Activated CD4-positive, CD25-positive, alpha-beta regulatory T cell treated with anti-CD3 and anti-CD28 coated beads, Interleukin-2, amount 50 U/mL, for 24 hours (primary cell): Measurements from ENCODE around the gene CDK19.
A peak's percentile ranks its signal among the peaks of the same experiment; 100 is the strongest.
"Not testable (repeated sequence)": the region's sequence is repeated elsewhere in the genome, so short reads cannot be mapped to it uniquely, and the experiment has no call there.

Source experiments
- ATAC-seq, 2 donors: fragments of 150-1000 bp; cut with Tn5 transposase; one replicate each; pipeline ENCODE4 v1.10.0; 2021; ENCODE audit warnings: mild to moderate bottlenecking in 1 of 2, moderate library complexity in 1 of 2

CDK19 gene

DNA sequence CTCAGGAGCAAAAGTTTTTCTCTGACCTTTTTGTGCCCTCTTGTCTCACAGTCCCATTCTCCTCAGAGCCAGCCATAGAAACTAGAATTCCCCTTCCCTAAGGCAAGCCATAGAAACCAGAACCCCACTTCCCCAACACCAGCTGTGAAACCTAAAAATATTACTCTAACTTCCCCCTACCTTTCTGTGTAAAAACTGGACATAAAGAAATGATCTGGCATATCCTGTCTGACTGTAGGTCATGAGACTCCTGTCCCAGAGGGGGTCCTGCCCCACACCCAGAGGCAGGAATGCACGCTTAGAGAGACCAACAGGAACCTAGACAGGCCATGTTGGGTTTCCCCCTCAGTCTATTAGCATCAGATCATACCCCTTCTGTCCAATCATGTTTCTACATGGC, 198.2 kb downstream of the CDK19 start:
- peak in 1 of 2 donors; percentile 58 for ATAC-seq

DNA sequence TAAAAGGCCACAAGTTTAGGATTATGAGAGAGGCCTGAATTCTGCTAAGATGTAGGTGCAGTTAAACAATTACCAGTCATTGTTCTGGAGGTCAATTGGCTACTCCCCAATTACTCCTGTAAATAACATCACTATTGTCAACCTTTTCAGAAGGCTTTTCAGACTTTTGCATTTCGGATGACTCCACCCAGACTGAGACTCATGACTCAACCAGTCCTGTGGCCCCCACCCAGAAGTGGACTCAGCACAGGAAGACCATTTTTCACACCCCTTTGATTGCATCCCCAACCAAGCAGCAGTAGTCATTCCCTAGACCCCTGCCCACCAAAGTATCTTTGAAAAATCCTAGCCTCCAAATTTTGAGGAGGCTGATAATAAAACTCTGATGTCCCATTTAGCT, 199.5 kb downstream of the CDK19 start:
- no peak for ATAC-seq

DNA sequence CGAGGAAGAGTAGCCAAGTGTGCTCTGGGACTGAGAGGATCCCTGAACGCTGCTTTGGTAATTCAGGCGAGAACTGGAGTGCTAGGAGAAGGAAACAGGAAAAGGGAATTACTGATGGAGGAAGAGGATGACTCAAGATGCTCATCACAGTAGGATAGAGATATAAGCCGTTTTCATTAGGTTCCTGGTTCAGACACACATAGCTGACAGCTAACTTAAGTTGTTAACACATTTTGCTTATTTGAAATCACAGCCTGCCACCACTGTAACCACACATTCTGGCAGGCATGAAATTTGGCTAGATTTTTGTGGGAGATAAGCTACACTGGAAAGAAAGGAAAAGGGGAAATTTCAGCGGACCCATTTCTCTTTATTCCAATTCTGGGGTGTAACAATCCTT, 200.7 kb downstream of the CDK19 start:
- ATAC-seq: no peak

DNA sequence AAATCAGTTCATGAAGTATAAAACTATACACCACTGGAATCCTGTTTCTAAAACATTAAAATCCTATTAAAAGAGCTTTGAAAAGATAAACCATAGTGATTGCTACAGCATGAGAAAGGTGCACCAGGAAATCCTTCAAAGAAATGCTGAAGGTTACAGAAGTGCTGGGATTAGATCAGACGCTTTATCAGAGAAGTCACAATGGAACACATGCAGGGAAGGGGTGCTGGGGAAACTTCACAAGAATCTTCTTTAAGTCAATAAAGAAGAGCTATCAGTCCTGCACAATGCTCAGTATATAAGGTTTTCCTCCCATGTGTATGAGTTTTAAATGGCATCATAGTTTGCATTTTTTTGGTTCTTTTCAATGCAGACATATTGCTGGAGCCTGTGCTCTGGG, 201.2 kb downstream of the CDK19 start:
- no peak for ATAC-seq

DNA sequence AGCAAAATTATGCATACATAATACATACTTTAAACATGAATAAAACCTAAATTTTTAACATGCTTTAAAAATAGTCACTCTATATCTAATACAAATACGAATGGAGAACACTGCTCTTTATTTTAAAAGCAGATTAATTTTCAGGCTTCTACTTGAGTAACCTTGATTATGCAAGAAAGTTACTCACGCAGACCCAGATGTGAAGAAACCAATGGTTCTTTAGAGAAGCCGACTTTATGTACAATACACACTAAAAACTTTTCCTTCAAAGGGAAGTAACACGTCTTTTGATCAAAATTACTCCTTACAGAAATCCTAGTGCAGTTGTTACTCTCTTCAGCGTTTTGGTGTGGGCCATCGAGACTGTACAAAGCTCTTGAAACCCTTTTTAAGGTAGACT, 201.9 kb downstream of the CDK19 start:
- no peak for ATAC-seq

DNA sequence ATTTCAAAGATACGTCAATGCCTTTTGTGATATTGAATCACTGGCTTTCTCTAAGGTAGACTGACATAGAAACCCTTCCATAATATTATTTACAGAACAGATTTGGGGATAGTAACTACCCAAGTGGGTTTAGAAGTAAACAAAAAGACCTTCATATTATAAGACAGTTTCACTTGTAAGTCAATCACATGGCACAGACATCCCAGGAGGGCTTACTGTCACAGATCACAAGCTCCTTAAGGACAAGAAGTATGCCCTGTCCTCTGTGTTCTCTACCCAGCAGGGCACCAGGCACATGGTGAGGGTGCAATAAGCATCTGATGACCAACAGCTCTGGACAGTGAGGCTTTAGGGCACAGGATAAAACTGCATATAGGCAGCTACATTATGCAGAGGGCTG, 203.0 kb downstream of the CDK19 start:
- ATAC-seq: no peak

DNA sequence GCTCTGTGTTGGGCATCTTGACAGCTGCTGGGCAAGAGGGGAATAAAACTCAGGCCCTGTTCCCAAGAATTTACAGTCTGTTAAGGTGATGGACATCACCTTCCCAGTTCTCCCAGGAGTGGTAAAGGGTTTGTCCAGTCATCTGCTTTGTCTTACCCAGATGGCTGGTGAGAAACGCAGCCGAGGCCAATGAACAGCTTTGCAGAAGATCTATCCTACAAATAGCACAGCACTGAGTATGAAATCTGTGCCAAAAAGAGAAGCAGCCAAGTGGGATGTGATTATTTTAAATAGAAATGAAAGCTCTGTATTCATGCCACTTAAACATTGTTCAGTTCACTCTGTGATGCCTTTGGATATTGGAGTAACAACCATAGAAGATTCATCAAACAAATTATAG, 206.2 kb downstream of the CDK19 start:
- ATAC-seq: no peak

DNA sequence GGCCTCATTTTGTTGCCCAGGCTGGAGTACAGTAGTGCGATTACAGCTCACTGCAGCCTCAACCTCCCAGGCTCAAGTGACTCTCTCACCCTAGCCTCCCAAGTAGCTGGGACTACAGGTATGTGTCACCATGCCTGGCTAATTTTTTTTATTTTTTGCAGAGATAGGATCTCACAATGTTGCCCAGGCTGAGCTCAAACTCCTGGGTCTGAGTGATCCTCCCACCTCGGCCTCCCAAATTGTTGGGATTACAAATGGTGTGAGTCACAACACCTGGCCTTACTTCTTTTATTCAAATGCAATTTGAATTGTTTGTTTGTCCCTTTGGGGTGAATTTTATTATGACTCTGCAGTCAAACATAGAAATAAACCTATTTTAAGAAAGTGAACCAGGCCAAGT, 207.1 kb downstream of the CDK19 start:
- ATAC-seq: no peak

DNA sequence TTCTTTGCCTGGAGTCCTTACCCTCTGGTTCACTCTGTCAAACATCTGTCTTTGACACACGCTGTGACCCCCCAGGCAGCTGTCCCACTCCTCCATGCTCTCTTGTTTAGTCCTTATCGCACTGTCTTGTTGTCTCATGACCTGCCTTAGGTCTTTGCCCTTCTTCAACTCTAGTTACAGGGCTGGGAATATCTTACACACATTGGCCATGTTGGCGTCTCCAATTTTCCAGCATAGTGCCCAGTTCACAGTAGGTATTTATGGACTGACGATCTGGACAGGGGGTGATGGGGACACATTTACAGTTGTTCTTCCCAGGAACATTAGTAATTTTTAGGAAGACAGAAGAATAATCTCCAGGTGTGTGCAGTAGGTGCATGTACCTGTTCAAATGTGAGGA, 209.1 kb downstream of the CDK19 start:
- ATAC-seq: no peak

DNA sequence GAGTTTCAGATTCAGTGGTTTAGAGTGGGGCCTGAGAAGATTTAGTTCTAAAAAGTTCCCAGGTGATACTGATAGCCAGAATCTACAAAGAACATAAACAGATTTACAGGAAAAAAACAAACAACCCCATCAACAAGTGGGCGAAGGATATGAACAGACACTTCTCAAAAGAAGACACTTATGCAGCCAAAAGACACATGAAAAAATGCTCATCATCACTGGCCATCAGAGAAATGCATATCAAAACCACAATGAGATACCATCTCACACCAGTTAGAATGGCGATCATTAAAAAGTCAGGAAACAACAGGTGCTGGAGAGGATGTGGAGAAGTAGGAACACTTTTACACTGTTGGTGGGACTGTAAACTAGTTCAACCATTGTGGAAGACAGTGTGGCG, 214.6 kb downstream of the CDK19 start:
- not testable (repeated sequence) for ATAC-seq

DNA sequence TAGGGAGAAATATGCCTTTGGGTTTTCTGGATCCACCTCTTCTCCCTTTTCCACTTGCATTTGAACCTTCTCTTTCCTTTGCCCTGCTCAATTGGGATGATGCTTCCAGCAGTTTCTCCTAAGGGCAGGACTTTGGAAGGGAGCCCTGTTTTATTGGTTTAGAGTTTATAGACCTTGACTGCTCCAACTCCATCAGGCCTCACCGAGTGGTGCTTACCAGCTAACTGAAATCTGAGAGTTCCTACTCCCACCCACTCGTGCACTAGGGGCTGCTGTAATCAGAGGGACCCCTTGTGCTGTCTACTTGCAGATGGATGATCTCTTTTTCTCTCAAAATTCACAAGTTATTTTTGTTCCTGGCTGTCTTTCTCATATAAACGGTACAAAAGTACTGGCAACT, 217.5 kb downstream of the CDK19 start:
- no peak for ATAC-seq

DNA sequence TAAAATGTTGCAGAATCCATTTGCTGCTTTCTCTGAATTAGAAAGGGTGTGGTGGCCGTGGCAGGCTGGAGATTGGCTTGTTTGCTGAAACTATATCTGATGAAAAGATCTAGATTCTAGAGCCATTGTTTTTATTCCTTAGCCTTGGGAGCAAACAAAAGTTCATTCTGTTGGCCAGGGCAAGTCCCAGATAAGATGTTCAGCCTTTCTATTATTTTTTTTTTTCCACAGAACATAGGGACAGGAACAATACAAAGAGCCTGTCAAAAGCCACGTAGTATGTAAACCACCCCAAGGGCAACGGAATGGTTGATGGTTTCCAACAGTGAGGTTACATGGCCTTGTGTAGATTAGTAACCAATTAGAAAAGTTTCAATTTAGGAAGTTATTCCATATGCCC, 218.9 kb downstream of the CDK19 start:
- ATAC-seq: no peak

DNA sequence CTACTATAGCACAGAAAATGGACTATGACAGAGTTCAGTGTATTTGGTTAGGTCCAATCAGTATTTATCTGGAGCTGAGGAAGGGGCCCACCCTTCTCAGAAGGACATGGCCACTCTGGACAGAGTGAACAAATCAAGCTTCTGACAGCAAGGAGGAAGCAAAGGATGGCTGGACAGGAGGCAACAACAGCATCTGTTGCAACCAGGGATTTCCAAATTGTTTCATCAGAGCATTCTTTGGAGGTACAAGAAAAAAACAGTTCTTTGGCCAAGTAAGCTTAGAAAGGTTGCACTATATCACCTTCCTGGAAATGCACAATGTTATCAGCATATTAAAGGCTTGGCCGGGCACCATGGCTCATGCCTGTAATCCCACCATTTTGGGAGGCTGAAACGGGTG, 220.2 kb downstream of the CDK19 start:
- ATAC-seq: no peak

DNA sequence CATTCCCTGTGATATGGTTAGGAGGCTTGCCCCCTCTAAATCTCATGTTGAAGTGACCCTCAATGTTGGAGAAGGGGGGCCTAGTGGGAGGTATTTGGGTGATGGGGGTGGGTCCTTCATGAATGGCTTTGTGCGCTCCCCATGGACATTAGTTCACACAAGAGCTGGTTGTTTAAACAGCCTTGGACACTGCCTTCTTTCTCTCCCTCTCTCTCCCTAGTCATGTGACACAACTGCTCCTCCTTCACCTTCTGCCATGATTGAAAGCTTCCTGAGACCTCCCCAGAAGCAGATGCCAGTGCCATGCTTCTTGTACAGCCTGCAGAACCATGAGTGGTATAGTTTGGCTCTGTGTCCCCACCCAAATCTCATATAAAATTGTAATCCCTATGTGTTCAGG, 221.6 kb downstream of the CDK19 start:
- no peak for ATAC-seq

DNA sequence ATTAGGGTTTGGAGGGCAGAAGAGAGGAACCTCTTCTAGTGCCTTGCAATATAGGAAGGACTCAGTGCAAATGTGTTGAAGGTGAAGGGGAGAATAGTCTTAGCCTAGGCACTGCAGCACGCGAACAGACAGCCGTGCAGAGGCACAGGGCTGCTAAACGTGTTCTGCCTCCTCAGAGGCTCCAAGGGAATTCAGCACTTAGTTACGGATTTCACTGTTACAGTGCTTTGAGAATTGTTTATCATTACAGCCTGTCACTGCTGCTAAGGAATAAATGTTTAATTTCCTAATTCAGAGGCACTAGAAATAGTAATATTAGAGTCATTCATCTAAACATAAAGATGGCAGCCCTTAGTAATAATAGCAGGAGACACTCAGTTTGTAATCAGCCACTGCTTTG, 222.5 kb downstream of the CDK19 start:
- no peak for ATAC-seq

DNA sequence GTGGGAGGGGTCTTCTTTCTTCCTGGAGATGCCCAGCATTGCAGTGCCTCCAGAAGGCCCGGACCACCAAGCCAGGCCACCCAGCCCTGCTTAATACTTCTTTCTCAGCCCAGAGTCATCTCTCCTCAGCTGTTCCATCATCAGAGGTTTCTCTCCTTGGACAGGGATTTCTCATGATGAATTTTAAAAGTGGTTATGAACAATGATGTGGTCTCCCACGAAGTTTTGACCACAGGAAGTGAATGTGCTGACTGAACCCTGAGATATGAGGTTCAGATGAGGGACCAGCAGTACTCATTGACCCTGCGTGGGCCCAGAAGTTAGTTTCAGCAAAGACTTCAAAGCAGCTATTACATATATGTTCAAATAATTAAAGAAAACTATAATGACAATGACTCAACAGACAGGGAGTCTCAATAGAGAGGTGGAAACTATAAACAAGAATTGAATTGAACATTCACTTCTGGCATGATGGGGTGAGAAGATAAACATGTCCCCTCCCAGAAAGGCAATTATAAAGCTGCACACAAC, 224.4 kb downstream of the CDK19 start:
- ATAC-seq: peak; percentile 72 to 77

DNA sequence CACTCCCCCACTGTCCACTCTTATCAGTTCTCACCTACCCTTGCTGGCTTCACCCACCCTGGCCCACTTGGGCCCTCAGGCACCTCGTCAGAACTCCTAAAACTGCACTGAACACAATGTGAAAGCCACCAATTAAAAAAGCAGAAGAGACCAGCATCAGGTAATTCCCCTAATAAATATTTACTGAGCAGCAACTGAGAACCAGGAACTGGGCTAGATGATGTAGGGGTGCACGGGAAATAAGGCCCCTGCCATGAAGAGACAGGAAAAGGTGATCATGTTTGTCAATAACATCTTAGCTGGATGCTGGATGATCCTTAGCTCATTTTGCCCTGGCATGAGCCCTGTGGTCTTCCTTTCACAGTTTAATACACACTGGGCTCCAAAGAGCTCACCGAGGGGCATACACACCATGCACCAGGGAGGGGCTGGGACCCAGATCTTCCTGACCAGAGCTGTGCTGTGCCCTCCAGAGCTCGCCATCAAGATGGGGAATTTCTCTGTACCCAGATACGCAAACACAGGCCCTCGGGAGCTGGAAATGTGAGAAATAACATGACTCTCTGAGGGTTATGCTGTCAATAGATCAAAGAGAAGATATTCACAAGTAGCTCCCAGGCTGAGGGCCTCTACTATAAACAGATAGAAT, 225.3 kb downstream of the CDK19 start:
- ATAC-seq: peak in 1 of 2 donors; percentile 9

DNA sequence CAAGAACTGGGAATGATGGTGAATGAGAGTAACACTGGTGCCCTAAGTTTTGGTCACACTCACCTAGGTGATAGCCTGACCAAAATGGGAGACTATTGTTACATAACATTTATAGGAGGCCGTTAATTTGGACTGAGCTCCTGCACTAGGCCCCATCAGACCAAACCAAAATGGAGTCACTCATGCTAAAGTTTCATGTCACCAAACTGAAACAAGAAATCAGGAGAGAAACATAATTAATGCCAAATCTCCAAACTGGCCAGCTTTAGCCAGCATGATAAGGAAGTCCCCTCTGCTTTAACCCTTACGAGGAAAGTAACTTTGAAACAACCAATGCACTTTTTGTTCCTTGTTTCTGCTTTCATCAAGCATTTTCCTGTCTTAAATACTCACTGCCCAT, 227.9 kb downstream of the CDK19 start:
- no peak for ATAC-seq

DNA sequence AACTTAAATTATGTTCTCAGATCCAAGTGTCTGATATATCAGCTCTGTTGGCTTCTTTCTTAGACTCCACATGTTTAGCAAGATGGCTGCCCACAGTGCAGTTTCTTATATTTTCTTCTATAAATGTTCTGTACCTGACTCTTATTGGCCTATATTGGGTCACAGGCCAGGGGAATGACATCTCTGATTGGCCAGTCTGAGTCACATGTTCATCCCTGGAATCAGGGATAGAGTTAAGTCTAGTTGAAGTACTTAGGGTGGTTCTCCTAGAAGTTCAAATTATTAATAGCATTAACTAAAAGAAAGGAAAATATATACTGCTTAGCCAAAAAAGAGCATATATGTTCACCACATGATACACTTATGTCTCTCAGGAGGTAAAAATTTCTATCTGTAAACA, 233.6 kb downstream of the CDK19 start:
- no peak for ATAC-seq

DNA sequence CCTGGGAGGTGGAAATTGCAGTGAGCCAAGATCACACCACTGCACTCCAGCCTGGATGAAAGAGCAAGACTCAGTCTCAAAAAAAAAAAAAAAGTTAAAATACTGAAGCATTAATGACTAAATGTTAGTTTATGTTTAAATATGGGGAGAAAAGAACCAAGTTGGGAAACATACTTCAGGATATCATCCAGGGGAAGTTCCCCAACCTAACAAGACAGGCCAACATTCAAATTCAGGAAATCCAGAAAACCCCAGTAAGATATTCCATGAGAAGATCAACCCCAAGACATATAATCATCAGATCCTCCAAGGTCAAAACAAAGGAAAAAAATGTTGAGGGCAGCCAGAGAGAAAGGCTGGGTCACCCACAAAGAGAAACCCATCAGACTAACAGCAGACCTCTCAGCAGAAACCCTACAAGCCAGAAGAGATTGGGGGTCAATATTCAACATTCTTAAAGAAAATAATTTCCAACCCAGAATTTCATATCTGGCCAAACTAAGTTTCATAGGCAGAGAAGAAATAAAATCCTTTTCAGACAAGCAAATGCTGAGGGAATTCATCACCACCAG, 237.6 kb downstream of the CDK19 start:
- ATAC-seq: not testable (repeated sequence)

DNA sequence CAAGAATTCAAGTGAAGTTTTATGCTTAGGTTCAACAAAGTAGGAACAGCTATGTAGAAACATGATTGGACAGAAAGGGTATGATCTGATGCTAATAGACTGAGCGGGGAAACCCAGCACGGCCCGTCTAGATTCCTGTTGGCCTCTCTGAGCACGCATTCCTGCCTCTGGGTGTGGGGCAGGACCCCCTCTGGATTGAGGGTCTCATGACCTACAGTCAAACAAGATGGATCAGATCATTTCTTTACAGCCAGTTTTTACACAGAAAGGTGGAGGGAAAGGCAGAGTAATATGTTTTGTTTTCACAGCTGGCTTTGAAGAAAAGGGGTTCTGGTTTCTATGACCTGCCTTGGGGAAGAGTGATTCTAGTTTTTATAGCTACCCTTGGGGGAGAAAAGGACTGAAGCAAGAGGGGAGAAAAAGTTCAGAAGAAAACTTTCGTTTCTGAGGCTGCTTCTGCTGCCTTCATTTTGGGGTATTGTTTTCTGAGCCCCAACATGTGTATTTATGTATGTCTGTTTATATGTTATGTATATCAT, 239.3 kb downstream of the CDK19 start:
- no peak for ATAC-seq

DNA sequence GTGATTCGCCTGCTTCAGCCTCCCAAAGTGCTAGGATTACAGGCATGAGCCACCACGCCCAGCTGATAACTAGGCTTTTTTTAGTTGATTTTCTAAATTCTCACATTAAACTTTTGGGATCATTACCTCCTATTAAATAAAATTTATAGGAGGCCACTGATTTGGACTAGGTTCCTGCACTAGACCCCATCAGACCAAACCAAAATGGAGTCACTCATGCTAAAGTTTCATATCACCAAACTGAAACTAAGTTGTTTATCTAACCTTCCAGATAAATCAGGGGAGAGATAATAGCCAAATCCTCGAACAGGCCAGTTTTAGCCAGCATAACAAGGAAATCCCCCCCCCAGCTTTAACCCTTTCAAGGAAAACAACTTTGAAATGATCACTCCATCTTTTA, 240.5 kb downstream of the CDK19 start:
- ATAC-seq: no peak

DNA sequence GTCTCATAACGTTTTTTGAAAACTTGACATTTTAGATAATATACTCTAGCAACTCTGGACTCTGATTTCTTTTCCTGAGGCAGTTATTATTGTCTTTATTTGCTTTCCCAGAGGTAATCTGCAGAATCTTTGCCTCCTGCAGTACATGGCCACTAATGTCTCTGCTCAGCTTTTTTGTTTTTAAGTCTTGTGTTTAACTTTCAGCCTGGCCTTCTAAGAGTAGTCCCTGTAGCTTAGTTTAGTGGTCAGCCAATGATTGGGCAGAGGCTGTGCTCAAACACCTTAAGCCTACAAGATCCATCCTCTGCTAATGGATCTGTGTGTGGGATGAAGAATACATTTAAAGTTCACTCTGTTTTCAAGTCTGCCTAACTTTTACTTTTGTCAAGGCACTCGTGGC, 241.7 kb downstream of the CDK19 start:
- no peak for ATAC-seq

DNA sequence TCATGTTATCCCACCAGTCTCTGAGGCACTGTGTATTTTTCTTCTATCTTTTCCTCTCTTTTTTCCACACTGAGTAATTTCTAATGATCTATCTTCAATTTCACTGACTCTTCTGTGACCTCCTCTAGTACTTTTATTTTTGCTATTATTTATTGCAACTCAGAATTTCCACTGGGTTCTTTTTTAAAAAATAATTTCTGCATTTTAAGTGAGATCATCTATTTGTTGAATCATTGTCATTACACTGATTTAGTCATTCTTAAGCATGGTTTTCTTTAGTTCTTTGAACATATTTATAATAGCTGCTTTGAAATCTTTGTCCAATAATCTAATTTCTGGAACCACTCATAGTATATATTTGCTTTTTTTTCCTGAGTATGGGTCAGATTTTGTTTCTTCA, 242.1 kb downstream of the CDK19 start:
- no peak for ATAC-seq
